Uterus (tissue), 4 donors: ENCODE measurements around the gene ARSD. TPM values are rescaled to one million over a fixed set of nuclear protein-coding genes. Genes with fewer than 3 reads are reported as not detected.
"Not testable (repeated sequence)": the region's sequence is repeated elsewhere in the genome, so short reads cannot be mapped to it uniquely, and the experiment has no call there.

ENCODE experiments used
- DNase-seq, 2 donors: peaks; one replicate each; pipeline ENCODE4 v3.0.0-alpha.2; 2019 to 2020
- H3K27ac ChIP-seq, 2 donors: fragments of 200-600 bp; sonication (generic); 1 replicate in 1 of 2; 2 replicates in 1 of 2; pipeline ENCODE4 v1.5.1; 2016 to 2018
- H3K27me3 ChIP-seq, 2 donors: fragments of 200-600 bp; sonication (generic); one replicate each; pipeline ENCODE4 v1.5.1; 2018 to 2019; ENCODE audit warnings: control low read depth in 1 of 2
- H3K36me3 ChIP-seq, 2 donors: fragments of 200-600 bp; sonication (generic); one replicate each; pipeline ENCODE4 v1.5.1; 2019; ENCODE audit warnings: control low read depth in 1 of 2
- H3K4me1 ChIP-seq, 2 donors: fragments of 200-600 bp; sonication (generic); one replicate each; pipeline ENCODE4 v1.5.1; 2018 to 2019; ENCODE audit warnings: control low read depth in 1 of 2
- H3K4me3 ChIP-seq, 2 donors: fragments of 200-600 bp; sonication (generic); 1 replicate in 1 of 2; 2 replicates in 1 of 2; pipeline ENCODE4 v1.5.1; 2018 to 2019; ENCODE audit warnings: mild to moderate bottlenecking in 1 of 2
- H3K9me3 ChIP-seq, 2 donors: fragments of 200-600 bp; sonication (generic); one replicate each; pipeline ENCODE4 v1.5.1; 2019; ENCODE audit warnings: control low read depth in 1 of 2
- CTCF ChIP-seq, 4 experiments: fragments of 200-600 bp in 2 of 4; fragments of 450-650 bp in 2 of 4; sonication (generic) in 2 of 4; IDR thresholded peaks; one replicate each; pipeline ENCODE4 v1.5.1; 2016 to 2019; ENCODE audit warnings: antibody characterized with exemption in 4 of 4, mild to moderate bottlenecking in 2 of 4, moderate library complexity in 1 of 4
- POLR2A ChIP-seq, 2 donors: fragments of 450-650 bp; IDR thresholded peaks; one replicate each; pipeline ENCODE4 v1.6.1; 2016; ENCODE audit warnings: antibody characterized with exemption in 2 of 2, mild to moderate bottlenecking in 1 of 2, moderate library complexity in 1 of 2
- intact Hi-C: fragments of 100-400 bp; cut with DNase I; formaldehyde crosslinking; loops from one replicate; pipeline ENCODE4 v1.15.1; 2023; ENCODE audit warnings: low total_unique reads
- total RNA-seq, 4 donors: library from RNA; depleted of rRNA in 3 of 4; stranded (reverse); fragments of >200 nt in 3 of 4; gene quantifications; one replicate each; pipeline versions ENCODE4 v1.1.0 to v1.2.4, GENCODE V29; 2014 to 2023
- donor health status: DM: yes; HTN: yes; CAD: no.

The ARSD gene
- total RNA-seq, 4 donors from 2014 or later = 14.3 to 46.8 (median 25.5) TPM

- Histone ChIP-seq H3K36me3 (no peaks in the 10 kb centered on the region), H3K4me3 (no peak overlapping the region), H3K27me3 (no peaks in the 10 kb centered on the region), H3K4me1 (no peaks in the 10 kb centered on the region), H3K9me3 (no peaks in the 10 kb centered on the region), H3K27ac (no peak overlapping the region)
- no peak for TF ChIP-seq POLR2A (IDR thresholded peaks at IDR 0.05)
- intact Hi-C loops = no loop called here
- no peak for DNase-seq
Observed at GRCh38 chrX:2967998-2968909, 39.1 kb upstream of the ARSD start.

DNA sequence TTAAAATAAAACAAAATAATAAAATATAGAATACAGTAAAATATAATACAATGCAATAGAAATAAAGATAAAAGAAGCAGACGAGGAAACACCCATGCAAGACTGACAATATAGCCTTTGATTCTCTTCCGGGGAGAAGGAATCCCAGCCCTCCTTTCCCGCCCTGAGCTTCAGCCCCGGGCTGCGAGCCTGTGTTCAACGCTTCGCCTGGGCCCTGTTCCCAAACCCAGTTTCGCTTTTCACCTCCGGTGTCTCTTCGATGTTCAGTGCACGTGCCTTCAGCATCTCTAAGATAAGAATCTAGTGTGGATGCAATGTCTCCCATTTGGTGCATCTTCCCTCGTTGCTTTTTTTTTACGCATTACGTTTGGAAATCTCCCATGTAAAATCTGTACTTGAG lies 38.4 kb upstream of the ARSD start:
- DNase-seq = no peak
- no peaks in the 10 kb centered on the region for H3K9me3 ChIP-seq
- no peak overlapping the region for H3K27ac ChIP-seq
- intact Hi-C loops = no loop called here
- no peak for TF ChIP-seq CTCF (IDR thresholded peaks at IDR 0.05)
- no peak for TF ChIP-seq POLR2A (IDR thresholded peaks at IDR 0.05)
- H3K27me3 ChIP-seq = no peaks in the 10 kb centered on the region
- no peaks in the 10 kb centered on the region for H3K36me3 ChIP-seq
- no peaks in the 10 kb centered on the region for H3K4me1 ChIP-seq
- H3K4me3 ChIP-seq = no peak overlapping the region

DNA sequence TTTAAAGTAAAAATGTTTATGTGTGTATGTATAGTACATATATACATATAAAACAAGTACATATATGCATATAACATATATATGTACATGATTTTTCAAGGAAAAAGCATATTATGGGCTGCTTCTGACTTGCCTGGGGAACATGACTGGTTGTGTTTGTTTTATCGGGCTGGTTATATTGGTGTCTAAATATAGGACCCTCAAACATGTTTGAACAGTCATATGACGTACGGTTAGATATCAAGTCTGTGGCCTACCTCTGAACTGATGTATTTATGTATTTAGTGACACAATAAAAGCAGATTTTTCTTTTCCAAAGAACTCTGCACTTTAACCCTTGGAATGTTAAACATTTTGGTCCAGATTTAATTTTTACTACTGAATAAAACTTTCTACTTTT lies 37.9 kb upstream of the ARSD start:
- Histone ChIP-seq H3K4me1 (no peaks in the 10 kb centered on the region), H3K36me3 (no peaks in the 10 kb centered on the region), H3K4me3 (no peak overlapping the region), H3K27ac (no peak overlapping the region), H3K27me3 (no peaks in the 10 kb centered on the region), H3K9me3 (no peaks in the 10 kb centered on the region)
- intact Hi-C loops = no loop called here
- TF ChIP-seq CTCF (IDR thresholded peaks at IDR 0.05) = no peak
- TF ChIP-seq POLR2A (IDR thresholded peaks at IDR 0.05) = no peak
- no peak for DNase-seq

- TF ChIP-seq CTCF (IDR thresholded peaks at IDR 0.05) (no peak), POLR2A (IDR thresholded peaks at IDR 0.05) (no peak)
- no peak for DNase-seq
- no peaks in the 10 kb centered on the region for H3K36me3 ChIP-seq
Observed at GRCh38 chrX:2965965-2966364, 36.8 kb upstream of the ARSD start.

DNA sequence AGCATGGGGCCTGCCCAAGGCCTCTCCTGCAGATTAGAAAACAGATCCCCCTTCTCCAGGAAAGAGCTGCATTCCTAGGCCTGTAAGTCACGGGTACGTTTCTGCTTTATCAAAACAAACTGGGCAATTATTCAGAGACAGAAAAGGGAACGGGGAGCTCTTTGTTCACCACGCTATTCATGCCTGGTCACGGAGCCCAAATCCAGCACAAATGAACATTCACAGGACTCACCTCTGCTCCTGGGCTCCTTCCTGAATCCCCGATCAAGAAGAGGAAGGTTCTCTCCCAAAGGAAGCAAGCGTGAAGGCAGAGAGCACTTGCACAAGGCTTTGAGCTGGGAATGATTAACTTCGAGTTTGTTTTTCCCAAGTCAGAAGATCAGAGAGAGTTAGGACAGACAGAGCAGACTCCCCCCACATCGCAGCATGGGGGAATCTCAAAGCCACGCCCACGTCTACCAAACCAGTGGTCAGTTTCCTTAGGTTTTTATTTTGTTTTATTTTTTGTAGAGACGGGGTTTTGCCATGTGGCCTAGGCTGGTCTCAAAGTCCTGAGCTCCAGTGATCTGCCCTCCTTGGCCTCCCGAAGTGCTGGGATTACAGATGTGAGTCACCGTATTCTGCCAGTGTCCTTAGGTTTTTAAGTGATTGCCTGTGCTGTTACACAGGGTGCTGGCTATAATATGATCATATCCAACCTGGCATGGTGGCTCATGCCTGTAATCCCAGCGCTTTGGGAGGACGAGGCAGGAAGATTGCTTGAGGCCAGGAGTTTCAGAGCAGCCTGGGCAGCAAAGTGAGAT lies 35.1 kb upstream of the ARSD start:
- not testable (repeated sequence) for H3K27ac ChIP-seq, H3K9me3 ChIP-seq

More at GRCh38 chrX:2965965-2966364, 36.8 kb upstream of the ARSD start:
- no peaks in the 10 kb centered on the region for H3K4me1 ChIP-seq
- no peaks in the 10 kb centered on the region for H3K9me3 ChIP-seq
- intact Hi-C loops = no loop called here
- no peak overlapping the region for H3K4me3 ChIP-seq
- H3K27ac ChIP-seq = no peak overlapping the region
- no peaks in the 10 kb centered on the region for H3K27me3 ChIP-seq

GRCh38 chrX:2963449-2963848 lies 34.3 kb upstream of the ARSD start:
- H3K27me3 ChIP-seq, H3K9me3 ChIP-seq, intact Hi-C loops, H3K36me3 ChIP-seq, DNase-seq, H3K27ac ChIP-seq, H3K4me3 ChIP-seq, H3K4me1 ChIP-seq: not testable (repeated sequence)

More for the DNA sequence above, 35.1 kb upstream of the ARSD start:
- intact Hi-C loops, H3K4me3 ChIP-seq, H3K36me3 ChIP-seq, H3K4me1 ChIP-seq, DNase-seq, H3K27me3 ChIP-seq: not testable (repeated sequence)
